Left ventricle myocardium inferior (tissue), 1 donor: Measurements from ENCODE around the gene PTPRG. TPM values are rescaled to one million over a fixed set of nuclear protein-coding genes. Genes with fewer than 3 reads are reported as not detected.

ENCODE experiments used
- DNase-seq: peaks from one replicate; pipeline ENCODE4 v3.0.0-alpha.2; 2020
- H3K27ac ChIP-seq: fragments of 200-600 bp; replicated peaks from 2 replicates; pipeline ENCODE4 v1.8.0; 2021
- H3K27me3 ChIP-seq: fragments of 200-600 bp; 2 replicates; pipeline ENCODE4 v1.8.0; 2021; ENCODE audit warnings: low read depth
- H3K36me3 ChIP-seq: fragments of 200-600 bp; 2 replicates; pipeline ENCODE4 v1.8.0; 2021
- H3K4me1 ChIP-seq: fragments of 200-600 bp; 2 replicates; pipeline ENCODE4 v1.8.0; 2021
- H3K4me3 ChIP-seq: fragments of 200-600 bp; 2 replicates; pipeline ENCODE4 v1.8.0; 2021; ENCODE audit warnings: mild to moderate bottlenecking, moderate library complexity
- H3K9me3 ChIP-seq: fragments of 200-600 bp; replicated peaks from 2 replicates; pipeline ENCODE4 v1.8.0; 2021
- intact Hi-C: fragments of 100-400 bp; cut with micrococcal nuclease; formaldehyde crosslinking; loops from one replicate; pipeline ENCODE4 v1.11.0; 2022
- total RNA-seq: library from RNA; stranded (reverse); fragmentation: NEBNext Ultra II Directional; extraction: Animal tissue kit (Norgen Biotek cat#: 25700); gene quantifications from one replicate; pipeline ENCODE4 v1.2.1, GENCODE V29; 2021
- TF ChIP-seq, protein P1 (sequence below): fragments of 200-600 bp; IDR thresholded peaks from 2 replicates; pipeline ENCODE4 v1.8.0; 2021; ENCODE audit warnings: antibody characterized with exemption, mild to moderate bottlenecking, borderline replicate concordance
- donor health status: DM: no; HTN: yes; CAD: no; lungs with severe emphysema.

PTPRG gene
- total RNA-seq, 1 donor from 2014 or later: 29.6 TPM

DNA sequence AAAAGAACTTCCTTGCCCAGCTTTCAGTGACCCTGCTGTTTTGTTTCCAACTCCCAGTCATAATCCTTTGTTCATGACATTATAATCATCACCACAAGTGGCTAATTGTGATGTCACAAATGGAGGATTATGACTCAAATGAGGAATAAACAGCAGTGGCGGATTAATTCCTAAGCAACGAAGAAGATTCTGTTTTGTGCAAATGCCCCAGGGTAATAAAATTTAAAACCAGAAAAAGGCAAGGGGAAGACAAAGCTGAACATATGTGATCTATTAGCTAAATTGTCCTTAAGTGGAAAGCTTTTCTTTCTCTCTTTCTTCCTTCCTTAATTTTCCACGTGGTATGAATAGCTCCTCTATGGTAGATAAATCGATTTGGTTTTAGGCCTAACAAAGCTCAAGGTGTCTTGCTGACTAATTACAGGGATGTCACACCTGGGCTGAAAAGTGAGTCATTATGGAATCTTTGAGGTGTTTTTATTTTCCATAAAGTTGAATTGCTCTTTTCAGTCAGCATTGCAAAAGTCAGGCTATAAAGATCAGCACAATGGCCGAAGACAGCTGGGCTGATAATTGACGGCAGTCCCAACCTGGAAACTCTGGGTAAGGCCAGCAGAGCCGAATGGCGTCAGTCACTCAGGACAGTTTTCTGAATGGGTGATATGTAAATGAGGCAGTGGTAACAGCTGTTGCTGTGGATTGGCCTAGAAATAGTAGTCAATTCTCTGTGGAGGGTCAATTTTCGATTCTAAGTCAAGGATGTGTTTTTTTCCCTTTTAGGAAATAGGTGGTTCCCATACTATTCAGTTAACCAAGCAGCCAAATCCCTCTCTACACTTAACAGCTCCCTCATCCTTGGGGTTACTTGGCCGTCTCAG is 121.5 kb downstream of the PTPRG start:
- Histone ChIP-seq H3K27ac (peak overlapping the region; percentile 41), H3K36me3 (no peaks in the 10 kb centered on the region)
- intact Hi-C loops: no loop called here

DNA sequence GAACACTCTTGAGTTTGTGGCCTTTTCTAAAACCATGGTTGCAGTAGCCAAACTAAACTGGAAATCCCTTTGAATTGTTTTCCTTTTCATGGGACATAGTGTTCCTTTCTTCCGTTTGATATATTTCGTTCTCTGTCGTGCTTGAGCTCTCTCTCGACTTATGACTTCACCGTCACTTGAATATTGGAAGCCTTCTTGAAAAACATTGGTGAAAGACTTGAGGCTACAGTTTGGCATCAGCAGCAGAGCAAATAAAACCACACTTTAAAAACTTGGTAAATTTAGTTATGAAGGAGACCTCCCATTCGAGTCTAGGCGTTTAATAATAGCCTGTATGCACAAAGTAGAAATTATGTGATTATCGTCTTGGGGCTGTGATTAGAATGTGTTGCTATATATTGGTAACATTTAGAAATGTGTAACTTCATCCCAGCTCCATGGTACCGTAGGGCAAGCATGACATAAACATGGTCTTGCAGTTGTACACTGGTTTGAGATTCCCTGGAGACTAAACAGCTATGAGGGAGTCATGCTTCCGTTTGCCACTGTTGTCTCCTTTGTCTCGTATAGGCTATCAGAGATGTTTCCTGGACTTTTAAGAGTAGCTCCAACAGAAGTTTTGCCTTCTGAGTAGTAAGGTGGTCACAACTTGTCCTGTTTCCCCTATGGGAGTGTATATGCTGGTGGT is 122.3 kb downstream of the PTPRG start:
- no peaks in the 10 kb centered on the region for H3K36me3 ChIP-seq
- TF ChIP-seq, protein P1, sequence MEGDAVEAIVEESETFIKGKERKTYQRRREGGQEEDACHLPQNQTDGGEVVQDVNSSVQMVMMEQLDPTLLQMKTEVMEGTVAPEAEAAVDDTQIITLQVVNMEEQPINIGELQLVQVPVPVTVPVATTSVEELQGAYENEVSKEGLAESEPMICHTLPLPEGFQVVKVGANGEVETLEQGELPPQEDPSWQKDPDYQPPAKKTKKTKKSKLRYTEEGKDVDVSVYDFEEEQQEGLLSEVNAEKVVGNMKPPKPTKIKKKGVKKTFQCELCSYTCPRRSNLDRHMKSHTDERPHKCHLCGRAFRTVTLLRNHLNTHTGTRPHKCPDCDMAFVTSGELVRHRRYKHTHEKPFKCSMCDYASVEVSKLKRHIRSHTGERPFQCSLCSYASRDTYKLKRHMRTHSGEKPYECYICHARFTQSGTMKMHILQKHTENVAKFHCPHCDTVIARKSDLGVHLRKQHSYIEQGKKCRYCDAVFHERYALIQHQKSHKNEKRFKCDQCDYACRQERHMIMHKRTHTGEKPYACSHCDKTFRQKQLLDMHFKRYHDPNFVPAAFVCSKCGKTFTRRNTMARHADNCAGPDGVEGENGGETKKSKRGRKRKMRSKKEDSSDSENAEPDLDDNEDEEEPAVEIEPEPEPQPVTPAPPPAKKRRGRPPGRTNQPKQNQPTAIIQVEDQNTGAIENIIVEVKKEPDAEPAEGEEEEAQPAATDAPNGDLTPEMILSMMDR: no peak
- H3K4me1 ChIP-seq: peaks cover 64% of the 10 kb centered on the region
- no peak for DNase-seq
- H3K27me3 ChIP-seq: no peaks in the 10 kb centered on the region
- H3K4me3 ChIP-seq: no peak overlapping the region
- intact Hi-C loops: no loop called here
- no peaks in the 10 kb centered on the region for H3K9me3 ChIP-seq
- peak overlapping the region; percentile 41 for H3K27ac ChIP-seq

More for the DNA sequence above, 121.5 kb downstream of the PTPRG start:
- Histone ChIP-seq H3K4me1 (peaks cover 56% of the 10 kb centered on the region), H3K9me3 (no peaks in the 10 kb centered on the region), H3K4me3 (no peak overlapping the region), H3K27me3 (no peaks in the 10 kb centered on the region)
- DNase-seq: no peak
- TF ChIP-seq, protein P1: no peak

DNA sequence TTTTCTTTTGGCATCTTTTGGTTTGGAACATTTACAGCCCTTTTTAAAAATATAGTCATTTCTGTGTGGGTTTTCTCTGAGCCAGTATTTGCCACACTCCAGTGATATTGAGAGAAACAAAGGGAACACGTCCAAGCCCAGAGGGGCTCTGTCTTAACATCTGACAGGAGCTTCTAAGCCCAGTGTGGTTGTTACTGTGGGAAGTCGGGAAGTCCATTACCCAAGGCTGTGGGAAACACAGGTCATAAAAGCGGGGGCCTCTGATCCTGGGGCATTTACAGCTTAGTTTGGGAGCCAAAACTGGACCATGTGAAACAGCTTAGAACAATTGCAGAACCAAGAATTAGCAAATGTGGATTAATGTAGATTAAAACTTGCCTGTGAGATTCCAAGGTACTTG is 123.0 kb downstream of the PTPRG start:
- Histone ChIP-seq H3K4me1 (peaks cover 71% of the 10 kb centered on the region), H3K27me3 (no peaks in the 10 kb centered on the region), H3K4me3 (no peak overlapping the region), H3K9me3 (no peaks in the 10 kb centered on the region), H3K27ac (no peak overlapping the region), H3K36me3 (no peaks in the 10 kb centered on the region)
- intact Hi-C loops: no loop called here
- TF ChIP-seq, protein P1: no peak
- DNase-seq: no peak

DNA sequence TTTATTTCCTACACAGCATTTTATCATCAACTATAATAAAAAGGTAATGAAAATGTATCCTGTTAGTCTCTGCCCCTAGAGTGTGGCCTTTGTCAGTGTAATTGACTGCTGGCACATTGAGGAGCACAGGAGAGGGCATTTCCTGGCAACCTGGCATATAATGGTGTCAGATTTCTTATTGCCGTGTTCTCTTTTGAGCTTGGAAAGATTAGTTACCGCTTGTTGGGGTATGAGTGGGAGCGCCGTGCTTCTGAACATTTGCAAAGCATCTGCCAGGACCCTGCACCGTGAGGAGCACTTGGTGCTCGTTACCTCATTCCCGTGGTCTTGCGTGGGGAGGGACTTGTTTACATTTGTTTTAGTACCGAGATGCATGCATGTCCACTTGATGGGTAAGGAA is 124.4 kb downstream of the PTPRG start:
- intact Hi-C loops: no loop called here
- Histone ChIP-seq H3K27ac (peak overlapping the region; percentile 60), H3K27me3 (no peaks in the 10 kb centered on the region), H3K9me3 (no peaks in the 10 kb centered on the region), H3K36me3 (no peaks in the 10 kb centered on the region), H3K4me3 (peak overlapping the region; percentile 32), H3K4me1 (peaks cover 71% of the 10 kb centered on the region)
- TF ChIP-seq, protein P1: no peak
- DNase-seq: no peak

DNA sequence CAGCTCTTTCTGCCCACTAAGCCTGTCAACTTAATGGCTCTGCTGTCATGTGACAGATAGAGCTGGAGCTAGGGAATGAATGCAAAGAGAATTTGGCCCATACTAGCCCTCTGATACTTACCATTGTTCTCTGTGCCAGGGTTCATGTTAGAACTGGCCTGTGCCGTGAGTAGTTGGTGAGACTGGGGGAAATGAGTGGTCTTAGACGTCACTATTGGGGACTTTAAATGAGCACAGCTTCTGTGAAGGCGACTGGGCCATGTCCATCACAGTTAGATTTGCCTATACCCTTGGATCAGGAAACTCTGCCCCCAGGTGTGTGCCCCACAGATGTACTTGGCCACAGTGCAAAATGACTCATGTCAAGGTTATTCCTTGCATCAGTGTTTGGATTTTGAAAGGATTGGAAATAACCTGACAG is 124.9 kb downstream of the PTPRG start:
- H3K36me3 ChIP-seq: no peaks in the 10 kb centered on the region
- TF ChIP-seq, protein P1: no peak
- H3K27me3 ChIP-seq: no peaks in the 10 kb centered on the region
- intact Hi-C loops: no loop called here
- H3K27ac ChIP-seq: peak overlapping the region; percentile 60
- no peak for DNase-seq
- peak overlapping the region; percentile 32 for H3K4me3 ChIP-seq
- peaks cover 71% of the 10 kb centered on the region for H3K4me1 ChIP-seq
- H3K9me3 ChIP-seq: no peaks in the 10 kb centered on the region
